NCI-H1436 treated with DMSO at 0.1 percent for 48 hours (cell line): ENCODE results near the gene FOXJ3.

Experiments used
- DNase-seq: peaks from one replicate; lab custom pipeline; 2025; lab: John Stamatoyannopoulos, UW

FOXJ3 gene

DNA sequence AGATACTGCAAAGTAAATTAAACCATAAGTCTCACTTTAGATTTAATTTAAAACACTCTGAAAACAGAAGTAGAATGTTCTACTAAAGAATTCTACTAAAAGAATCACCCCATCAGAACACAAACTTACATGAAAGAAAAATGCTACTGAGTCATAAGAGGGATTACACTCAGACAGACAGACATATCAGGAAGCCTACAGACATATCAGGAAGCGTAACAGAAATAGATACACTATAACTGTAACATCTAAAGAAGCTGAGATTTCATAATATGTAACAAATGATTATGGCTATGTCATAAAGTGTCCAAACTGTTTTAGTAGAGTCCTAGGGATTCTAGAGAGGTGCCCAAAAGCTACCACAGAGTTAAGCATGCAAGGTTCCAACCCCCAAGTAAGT, 23.9 kb downstream of the FOXJ3 start:
- DNase-seq: no peak

DNA sequence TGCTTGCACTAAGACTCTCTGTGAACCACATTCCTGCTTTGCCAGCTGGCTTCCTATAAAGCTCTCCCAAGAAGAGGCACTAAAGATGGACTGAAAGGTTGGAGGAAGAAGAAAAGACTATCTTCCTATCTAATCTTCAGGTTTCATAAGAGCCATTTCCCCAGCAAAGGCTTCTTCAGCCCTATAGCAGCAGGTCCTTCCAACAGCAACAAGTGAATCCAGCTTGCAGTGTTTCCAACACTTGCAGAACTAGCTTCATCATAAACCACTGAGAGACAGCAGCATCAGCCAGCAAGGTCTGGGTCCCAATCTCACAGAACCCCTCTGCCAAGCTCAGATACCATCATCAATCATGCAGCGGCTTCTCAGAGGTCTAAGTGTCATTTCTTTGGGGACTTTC, 28.1 kb downstream of the FOXJ3 start:
- DNase-seq: no peak

DNA sequence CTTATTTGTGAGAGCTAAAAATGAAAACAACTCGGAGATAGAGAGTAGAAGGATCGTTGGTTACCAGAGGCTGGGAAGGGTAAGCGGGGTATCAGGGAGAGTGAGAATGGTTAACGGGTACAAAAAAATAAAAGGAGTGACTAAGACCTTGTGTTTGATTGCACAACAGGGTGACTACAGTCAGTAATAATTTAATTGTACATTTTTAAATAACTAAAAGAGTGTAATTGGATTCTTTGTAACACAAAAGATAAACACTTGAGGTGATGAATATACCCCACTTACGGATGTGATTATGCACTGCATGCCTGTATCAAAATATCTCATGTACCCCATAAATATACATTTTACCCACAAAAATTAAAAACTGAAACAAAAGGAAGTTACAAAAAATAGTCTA, 29.4 kb downstream of the FOXJ3 start:
- no peak for DNase-seq

DNA sequence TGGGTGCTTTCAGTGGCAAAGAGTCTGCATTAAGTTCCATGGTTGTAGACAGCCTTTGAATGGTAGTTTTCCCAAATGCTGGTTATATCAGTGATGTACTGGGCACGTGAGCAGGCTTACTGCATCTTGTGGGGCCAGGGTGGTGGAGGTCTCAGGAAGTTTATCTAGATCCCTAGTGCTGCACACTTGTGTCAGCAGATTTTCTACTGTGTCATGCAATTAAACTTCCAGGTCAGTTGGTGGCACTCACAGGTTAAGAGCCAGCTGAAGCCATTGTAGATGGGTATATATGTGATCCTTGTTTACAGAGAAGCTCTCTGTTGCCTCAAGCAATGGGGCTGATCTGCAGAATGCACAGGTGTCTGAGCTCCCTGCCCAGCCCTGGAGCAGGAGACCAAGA, 33.0 kb downstream of the FOXJ3 start:
- DNase-seq: no peak

DNA sequence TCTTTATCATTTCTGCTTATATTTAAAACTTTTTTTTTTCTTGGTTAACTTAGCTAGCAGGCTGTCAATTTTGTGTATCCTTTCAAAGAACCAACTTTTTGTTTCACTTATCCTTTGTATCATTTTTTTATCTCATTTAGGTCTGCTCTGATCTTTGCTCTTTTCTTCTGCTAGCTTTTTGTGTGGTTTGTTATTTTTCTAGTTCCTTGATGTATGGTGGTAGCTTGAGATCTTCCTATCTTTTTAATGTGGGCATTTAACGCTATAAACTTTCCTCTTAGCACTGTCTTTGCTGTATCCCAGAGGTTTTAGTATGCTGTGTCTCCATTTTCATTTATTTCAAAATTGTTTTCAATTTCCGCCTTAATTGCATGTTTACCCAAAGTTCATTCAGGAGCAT, 36.5 kb downstream of the FOXJ3 start:
- no peak for DNase-seq

DNA sequence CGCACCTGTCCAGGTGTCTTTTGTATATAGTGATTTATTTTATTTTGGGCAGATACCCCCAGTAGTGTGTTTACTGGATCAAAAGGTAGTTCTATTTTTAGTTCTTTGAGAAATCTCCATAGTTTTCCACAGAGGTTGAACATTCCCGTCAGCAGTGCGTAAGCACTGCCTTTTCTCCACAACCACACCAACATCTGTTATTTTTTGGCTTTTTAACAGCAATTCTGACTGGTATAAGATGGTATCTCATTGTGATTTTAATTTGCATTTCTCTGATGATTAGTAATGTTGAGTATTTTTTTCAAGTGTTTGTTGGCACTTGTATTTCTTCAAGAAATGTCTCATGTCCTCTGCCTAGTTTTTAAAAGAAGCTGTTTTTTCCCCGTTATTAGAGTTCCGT, 39.2 kb downstream of the FOXJ3 start:
- no peak for DNase-seq

DNA sequence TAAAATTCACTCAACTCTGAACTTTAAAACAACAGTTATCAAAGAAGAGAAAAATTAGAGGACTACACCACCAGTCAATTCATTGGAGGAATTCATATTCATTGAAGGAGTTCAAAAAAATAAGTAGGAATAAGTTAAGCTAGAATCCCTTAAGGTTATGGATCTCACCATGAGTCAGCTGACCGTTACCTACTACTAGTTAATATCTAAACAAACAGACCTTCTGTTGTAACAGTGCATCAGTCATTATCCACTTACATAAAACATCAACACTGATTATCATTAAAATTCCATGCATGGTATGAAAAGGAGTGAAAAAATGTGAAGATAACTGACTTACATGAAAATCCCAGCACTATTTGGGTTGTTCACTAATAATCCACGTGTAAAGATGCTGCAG, 44.9 kb downstream of the FOXJ3 start:
- no peak for DNase-seq

DNA sequence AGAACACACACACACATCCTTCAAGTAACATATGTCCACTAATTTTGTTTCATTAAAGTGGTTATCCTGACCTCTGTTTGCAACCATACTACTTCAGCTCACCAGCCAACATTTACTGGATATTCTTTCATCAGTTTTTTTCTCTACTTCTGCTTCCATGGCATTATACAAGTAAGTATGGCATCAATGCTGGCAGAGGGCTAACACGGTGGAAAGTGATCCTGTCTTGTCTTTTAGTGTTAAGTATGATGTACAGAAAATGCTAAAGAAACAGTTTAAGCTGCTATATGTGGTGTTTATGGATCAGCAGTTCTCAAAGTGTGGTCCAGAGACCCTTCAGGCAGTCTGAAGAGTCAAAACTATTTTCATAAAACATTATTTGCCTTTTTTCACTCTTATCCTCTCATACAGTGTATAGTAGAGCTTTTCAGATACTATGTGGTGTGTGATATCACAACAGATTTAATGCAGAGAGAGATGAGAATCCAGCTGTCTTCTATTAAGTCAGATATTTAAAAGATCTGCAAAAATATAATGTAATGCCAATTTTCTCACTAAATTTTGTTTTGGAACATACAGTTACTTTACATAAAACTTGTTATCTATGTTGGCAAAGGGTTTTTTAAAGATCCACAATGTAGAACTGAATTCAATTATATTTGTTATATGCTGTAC, 46.6 kb downstream of the FOXJ3 start:
- no peak for DNase-seq

DNA sequence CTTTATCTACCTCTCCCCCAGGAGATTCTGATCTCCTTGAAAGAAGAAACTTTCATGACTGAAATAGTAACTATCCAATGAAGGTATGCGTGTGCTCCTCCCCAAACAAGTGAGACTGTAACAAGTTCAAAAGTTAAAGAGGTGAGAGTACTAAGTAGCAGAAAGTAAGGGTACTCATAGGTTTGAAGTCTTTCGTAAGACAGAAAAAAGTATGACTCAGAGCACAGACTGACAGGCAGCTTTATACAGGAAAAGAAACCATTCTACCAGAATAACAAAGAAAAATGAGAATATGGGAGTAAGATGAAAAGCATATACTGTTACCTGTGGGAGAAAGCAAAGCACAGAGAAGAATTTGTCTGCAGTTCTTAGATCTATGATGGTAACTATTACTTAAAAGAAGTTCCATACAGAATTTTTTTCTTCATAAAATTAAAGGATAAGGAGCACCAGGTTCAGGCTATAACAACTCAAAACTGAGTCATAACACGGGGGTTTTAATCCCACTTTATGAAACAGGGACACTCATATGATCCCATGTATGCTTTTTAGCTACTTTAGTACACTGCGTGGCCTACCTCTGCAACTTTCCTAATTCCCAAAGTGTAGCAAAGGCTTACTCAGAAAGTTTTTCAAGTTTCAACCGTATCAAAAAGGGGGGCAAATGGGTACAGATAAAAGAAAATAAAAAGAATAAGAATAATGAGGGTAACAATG, 52.0 kb downstream of the FOXJ3 start:
- DNase-seq: no peak

DNA sequence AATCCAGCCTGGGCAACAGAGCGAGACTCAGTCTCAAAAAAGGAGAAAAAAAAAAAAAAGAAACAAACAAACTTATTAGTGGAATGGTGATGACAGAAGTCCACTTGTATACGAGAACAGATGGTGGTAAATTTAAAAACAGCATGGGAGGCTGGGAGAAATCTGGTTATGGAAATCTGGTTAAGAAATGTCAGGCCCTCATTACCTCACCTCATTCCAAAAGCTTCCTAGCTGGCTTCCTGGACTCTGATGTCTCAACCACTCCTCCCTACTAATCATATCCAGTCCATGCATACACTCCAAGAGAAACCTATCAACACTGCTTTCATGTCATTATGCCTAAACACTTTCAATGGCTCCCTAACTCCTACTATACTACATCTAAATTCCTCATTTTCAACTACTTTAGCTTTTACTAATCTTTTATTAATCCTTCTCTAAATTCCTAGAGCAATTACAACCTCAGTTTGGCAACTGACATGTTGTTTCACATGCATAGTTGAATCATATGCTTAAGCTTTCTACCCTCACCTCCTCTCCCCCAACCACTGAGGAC, 52.9 kb downstream of the FOXJ3 start:
- DNase-seq: no peak

DNA sequence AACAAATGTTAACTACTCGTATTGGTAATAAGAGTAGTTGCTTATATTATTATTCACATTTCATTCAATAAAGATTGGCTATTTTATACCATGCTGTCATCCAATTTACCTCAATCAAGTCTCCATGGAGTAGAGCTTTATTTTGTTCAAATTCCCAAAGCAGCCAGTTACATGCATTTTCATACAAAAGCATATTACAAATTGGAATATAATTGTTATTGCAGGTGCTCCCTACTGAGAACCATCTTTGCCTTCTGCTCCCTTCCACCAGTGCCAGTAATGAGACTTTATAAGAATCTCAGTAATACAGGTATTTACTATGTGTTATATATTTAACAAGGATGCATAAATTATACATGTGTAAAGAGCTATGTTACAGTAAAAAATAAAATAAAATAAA, 54.2 kb downstream of the FOXJ3 start:
- DNase-seq: no peak

DNA sequence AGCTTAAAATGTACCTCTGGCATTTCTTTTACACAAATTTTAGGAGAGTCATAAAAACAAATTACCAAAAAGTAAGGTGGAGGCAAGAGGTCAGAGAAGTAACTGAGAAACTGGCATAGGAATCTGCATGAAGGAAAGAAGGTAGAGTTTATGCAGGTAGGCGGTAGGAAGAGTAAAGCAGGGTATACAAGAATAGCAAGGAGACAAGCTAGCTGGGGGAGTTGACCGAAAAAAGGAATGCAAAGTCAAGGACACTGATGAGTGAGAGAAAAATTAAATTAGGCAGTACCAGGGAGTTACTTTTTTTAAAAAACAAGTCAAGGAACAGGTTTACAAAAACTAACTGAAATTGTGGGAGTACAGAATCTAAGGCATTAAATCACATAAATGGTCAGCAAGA, 56.0 kb downstream of the FOXJ3 start:
- no peak for DNase-seq

DNA sequence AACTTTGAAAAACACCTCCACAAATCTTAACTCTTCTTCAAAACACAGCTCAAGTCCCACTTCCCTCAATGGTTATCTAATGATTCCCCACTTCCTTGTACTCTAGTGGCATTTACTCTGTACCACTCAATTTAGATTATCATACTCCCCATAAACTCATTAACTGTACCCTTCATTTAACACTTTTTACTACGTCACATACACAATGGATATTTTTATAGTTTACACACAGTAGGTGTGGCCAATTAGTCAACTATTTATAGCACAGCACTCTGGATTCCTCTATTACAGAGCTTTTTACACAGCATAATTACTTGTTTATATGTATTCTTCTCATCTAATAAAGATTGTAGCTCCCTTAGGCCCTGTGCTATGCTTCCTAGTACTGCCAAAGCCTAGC, 62.1 kb downstream of the FOXJ3 start:
- no peak for DNase-seq

DNA sequence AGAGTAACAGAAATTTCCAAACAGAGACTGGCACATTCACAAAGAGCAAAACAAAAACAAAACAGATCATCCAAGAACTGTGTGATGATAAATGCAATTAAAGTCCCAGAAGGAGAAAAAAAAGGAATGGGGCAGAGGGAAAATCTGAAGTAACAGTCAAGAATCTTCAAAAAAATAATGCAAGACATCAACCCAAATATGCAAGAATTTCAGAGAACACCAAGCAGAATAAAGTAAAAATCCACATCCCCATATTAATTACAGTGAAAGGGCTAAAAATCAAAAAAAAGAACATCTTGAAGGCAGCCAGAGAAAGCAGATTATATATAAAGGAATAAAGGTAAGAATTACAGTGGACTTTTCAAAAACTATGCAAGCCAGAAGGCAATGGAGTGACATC, 67.1 kb downstream of the FOXJ3 start:
- no peak for DNase-seq

DNA sequence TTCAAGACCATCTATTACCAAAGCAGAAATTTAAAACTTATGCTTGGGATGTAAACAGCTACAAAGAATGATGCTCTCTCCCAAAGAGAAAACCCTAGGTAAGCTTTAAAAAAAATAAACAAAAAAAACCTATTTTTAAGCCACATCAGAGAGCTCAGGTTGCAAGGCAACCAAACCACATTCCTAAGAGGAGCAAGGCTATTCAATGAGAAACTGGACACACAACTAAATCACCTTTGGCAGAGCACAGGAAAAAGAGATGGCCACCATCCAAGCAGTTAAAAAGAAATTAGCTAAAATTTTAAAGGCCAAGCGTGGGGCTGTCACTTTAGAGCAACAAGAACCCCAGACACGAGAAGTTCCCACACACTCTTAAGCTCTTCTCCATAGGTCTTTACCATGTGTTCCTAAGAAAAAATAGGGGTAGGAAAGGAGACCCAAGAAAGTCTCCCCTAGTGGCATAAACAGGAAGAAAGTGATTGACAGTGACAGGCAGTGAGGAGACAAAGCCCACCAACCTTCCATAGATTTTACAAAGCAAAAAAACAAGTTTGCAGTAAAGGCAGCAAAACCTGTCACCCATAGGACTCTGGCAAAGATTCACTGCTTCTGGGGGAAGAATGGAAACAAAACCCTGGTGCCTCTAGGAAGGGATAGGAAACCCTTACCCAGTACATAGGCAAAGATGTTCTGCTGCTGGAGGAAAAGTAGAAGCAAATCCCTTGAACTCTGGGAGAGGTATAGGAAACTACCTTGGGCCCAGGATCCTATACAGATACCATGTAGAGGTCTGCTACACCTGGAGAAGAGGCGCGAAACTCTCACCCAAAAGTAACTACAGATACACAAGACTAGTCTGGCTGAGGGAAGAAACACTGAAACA, 68.5 kb downstream of the FOXJ3 start:
- DNase-seq: no peak

DNA sequence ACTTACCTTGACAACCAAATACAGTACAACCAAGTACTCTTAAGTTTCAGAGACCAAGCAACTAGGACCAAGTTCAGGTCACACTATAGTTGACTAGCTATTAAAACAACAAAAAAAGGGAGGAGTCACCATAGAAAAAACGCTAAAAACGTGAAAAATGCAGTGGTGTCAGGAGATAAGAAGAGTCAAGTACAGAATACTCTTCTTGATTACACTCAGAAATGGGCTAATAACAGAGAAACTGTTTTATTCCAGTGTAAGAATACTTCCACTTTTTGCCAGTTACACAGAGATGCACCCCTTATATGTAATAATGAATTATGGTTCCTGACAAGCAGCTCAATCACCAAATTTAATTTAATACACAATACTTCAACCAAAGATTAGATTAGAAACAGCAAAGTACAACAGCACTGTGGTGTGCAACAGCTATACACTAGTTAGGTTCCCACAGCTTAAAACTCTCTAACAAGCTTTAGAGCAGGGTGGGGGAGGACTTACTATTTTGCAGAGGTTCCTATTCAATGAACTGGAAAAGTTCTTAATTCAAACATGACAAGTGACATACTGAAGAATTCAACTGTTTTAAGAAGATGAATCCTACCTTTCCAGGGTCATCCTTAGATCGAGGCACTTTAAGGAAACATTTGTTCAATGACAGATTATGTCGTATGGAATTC, 70.4 kb downstream of the FOXJ3 start:
- DNase-seq: no peak

DNA sequence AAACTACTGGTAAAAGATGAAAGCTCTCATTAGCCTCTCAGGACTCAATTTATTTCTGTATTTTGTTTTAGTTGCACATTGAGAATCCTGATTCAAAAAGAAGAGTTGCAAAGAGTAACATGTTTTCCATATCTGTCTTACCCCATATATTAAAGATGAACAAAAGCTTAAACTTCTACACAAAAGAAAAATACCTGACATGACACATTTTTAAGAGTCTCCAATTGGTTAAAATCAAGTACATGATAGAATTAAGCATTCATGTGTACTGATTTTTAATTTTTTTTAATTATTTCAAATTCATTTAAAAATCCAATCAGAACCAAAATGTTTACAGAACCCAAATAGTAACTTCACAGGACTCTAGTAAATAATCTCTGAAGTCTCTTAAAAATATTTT, 72.0 kb downstream of the FOXJ3 start:
- no peak for DNase-seq

DNA sequence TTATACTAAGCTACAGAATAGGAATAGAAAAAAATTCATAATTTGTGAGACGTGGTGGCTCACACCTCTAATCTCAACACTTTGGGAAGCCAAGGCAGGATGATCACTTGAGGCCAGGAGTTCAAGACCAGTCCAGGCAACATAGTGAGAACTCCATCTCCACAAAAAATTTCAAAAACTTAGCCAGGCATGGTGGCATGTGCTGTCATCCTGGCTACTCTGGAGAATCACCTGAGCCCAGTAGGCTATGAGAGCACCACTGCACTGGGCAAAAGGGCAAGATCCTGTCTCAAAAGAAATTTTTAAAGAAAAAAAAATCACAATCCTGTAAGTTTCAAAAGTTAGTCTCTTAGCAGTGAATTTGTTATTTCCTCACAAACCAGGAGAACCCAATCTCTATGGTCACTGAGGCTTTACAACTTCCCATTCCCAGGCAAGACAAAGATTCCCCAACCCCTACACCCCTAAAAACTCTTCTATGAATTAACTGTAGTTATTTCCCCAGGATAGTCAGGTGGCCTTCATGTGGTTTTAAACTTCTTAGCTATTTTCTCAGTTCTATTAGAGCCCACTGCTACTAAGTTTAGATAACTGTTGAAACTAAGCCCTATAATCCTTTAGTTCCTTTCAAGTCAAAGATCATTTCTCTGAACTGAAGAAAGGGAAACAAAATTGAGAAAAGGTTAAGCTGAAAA, 74.5 kb downstream of the FOXJ3 start:
- DNase-seq: no peak

DNA sequence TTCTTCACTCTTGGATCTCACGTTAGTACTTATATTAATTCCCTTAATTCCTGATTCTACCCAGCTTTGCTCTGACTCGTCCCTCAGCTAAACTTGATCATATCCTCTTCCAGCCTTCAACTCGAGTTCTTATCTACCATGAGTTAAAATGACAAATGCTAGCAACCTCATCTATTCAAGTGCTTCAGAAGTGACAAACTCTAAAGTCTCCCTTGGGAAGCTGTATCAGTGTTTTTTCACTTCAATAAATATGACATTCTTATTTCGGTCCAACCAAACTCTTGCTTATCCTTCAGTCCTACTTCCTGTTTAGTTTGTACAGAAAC, 75.3 kb downstream of the FOXJ3 start:
- DNase-seq: no peak

DNA sequence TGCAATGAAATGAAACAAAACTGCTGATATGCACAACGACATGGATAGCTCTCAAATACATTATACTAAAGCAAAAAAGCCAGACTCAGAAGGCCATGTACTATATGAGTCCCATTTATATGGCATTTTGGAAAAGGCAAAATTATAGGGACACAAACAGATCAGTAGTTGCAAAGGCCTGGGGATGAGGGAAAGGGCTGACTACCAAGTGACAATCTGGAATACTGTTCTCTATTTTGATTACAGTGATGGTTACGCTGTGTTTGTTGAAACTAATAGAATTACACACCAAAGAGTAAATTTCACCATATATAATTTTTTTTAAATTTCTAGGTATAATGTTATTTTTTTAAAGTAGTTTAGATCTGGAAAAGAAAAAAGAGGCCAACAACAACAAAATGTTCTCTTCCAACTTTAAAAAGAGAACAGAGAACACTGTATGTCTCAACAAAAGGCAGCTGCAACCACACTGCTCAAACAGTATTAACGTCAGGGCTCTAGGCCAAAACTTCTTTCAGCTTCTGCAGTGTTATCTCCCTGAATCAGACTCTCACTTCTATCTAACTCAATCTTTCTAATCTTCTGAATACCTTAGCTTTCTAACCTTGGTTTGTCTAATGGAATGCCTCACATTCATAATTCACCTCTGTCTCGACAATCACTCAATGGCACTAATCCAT, 75.8 kb downstream of the FOXJ3 start:
- no peak for DNase-seq

DNA sequence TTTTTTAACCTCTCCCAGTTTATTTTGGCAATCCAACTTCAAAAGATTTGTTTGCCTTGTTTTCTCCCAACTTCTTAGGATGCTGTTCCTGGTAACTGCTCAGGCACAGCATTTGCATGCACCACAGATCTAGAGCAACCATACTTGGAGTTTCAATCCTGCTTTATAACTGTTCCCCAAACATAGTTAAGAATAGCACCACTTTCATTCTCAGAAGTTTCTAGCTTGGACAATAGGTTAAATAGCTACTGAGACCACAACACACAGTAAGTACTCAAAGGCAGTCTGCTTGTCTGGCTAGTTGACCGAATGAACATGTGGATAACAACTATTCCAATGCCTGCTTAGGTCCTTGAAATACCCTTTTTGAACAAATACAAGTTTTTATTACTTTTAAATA, 76.8 kb downstream of the FOXJ3 start:
- DNase-seq: no peak
